Measurements from ENCODE around the gene NPVF. TPM values are rescaled to one million over a fixed set of nuclear protein-coding genes. Genes with fewer than 3 reads are reported as not detected.

The NPVF gene
- total RNA-seq, 1 experiment from 2014 or later, result not detected

DNA sequence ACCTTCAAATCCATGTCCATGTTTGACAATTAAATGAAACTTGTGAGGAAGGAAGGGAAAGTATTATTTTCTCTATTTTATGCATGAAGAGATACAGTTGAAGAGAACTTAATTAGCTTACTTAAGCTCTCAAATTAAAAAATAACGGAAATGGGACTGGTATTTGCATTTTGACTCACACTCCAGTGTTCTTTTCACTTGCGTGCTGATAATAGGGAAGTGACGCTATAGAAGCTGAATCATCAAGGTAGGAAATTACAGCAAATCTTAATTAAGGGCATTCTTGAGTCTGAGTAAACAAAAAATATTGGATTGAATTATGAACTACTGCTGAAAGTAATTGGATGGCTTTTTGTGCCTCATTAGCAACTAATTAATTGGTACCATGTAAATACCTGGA, 44.0 kb upstream of the NPVF start:
- H2BK12ac ChIP-seq (ENCODE audit: insufficient read length, low read depth, low read length), result no peak overlapping the region
- no peak overlapping the region for H3K14ac ChIP-seq (ENCODE audit: insufficient read depth, low read length)
- H2AK5ac ChIP-seq (ENCODE audit: insufficient read length, low read length), result no peak overlapping the region
- no peak overlapping the region for H3K9ac ChIP-seq (ENCODE audit: extremely low read depth, insufficient read length, low read length)
- no peak overlapping the region for H2AFZ ChIP-seq (ENCODE audit: low read length)
- no CpG with 5 or more reads among the region's 3 CpGs for WGBS (ENCODE audit: extremely low coverage, insufficient read length, low lambda C conversion rate)
- Mint-ChIP-seq H3K36me3 (ENCODE audit: insufficient read depth in 1 of 3, low read depth in 3 of 3) (no peaks in the 10 kb centered on the region), H3K9me3 (no peaks in the 10 kb centered on the region; a peak in 1 of 5 replicates), H3K4me3 (no peak overlapping the region), H3K4me1 (no peaks in the 10 kb centered on the region), H3K27me3 (ENCODE audit: low read depth) (no peaks in the 10 kb centered on the region; the same call in 1 of the 2 replicates), H3K27ac (no peak overlapping the region)
- TF ChIP-seq, protein P1, sequence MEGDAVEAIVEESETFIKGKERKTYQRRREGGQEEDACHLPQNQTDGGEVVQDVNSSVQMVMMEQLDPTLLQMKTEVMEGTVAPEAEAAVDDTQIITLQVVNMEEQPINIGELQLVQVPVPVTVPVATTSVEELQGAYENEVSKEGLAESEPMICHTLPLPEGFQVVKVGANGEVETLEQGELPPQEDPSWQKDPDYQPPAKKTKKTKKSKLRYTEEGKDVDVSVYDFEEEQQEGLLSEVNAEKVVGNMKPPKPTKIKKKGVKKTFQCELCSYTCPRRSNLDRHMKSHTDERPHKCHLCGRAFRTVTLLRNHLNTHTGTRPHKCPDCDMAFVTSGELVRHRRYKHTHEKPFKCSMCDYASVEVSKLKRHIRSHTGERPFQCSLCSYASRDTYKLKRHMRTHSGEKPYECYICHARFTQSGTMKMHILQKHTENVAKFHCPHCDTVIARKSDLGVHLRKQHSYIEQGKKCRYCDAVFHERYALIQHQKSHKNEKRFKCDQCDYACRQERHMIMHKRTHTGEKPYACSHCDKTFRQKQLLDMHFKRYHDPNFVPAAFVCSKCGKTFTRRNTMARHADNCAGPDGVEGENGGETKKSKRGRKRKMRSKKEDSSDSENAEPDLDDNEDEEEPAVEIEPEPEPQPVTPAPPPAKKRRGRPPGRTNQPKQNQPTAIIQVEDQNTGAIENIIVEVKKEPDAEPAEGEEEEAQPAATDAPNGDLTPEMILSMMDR (conservative IDR thresholded peaks at IDR 0.05), result no peak
- no peaks in the 10 kb centered on the region for H3K9me3 ChIP-seq (ENCODE audit: control insufficient read depth, low read depth, low read length)
- no peaks in the 10 kb centered on the region for H3K79me2 ChIP-seq (ENCODE audit: insufficient read depth, low read length)
- H3K23me2 ChIP-seq (ENCODE audit: insufficient read length, low read depth, low read length, poor library complexity, severe bottlenecking), result no peaks in the 10 kb centered on the region
- H4K8ac ChIP-seq (replicated peaks; ENCODE audit: insufficient read length, low read depth, low read length), result no peak overlapping the region
- no peak overlapping the region for H4K5ac ChIP-seq (ENCODE audit: insufficient read length, low read depth, low read length)
- no peak overlapping the region for H2BK15ac ChIP-seq (ENCODE audit: low read depth, low read length)
- no peak overlapping the region for H2BK20ac ChIP-seq (ENCODE audit: low read depth, low read length, poor library complexity, severe bottlenecking)
- no peak overlapping the region for H3K27ac ChIP-seq (ENCODE audit: insufficient read length, low read depth, low read length)
- H3T11ph ChIP-seq (ENCODE audit: low read length), result no peak overlapping the region
- H4K91ac ChIP-seq (ENCODE audit: insufficient read length, low read depth, low read length), result no peak overlapping the region
- H2BK120ac ChIP-seq (ENCODE audit: low read depth, low read length, poor library complexity, severe bottlenecking), result no peak overlapping the region
- H2BK5ac ChIP-seq (ENCODE audit: insufficient read length, low read length), result no peak overlapping the region
- H3K23ac ChIP-seq (ENCODE audit: insufficient read length, low read depth, low read length), result no peak overlapping the region
- DNase-seq, result no peak
- no peak overlapping the region for H3K18ac ChIP-seq (ENCODE audit: insufficient read length, low read depth, low read length)
- no peaks in the 10 kb centered on the region for H3K4me1 ChIP-seq (ENCODE audit: insufficient read depth, low read length)
- H3K56ac ChIP-seq (ENCODE audit: insufficient read length, low read depth, low read length), result no peak overlapping the region
- no peak overlapping the region for H3K4ac ChIP-seq (ENCODE audit: low read depth, low read length)
- H3K79me1 ChIP-seq (ENCODE audit: insufficient read depth, low read depth, low read length, poor library complexity, severe bottlenecking), result no peaks in the 10 kb centered on the region
- no peak overlapping the region for H3K4me2 ChIP-seq (ENCODE audit: insufficient read depth, insufficient read length, low read length)
- no peaks in the 10 kb centered on the region for H4K20me1 ChIP-seq (ENCODE audit: control insufficient read depth, insufficient read depth, insufficient read length)
- H3K27me3 ChIP-seq (ENCODE audit: insufficient read depth, low read length), result no peaks in the 10 kb centered on the region
